HEK293 (cell line): ENCODE data around the gene FLG.

ENCODE experiments used
- ZBTB1 ChIP-seq: fragments of 450-650 bp; formaldehyde crosslinking; IDR thresholded peaks from 2 replicates; pipeline ENCODE4 v1.5.1; 2016; ENCODE audit warnings: missing biosample characterization, missing genetic modification characterization
- ZFP41 ChIP-seq: fragments of 450-650 bp; formaldehyde crosslinking; IDR thresholded peaks from 2 replicates; pipeline ENCODE4 v1.5.1; 2016; ENCODE audit warnings: missing biosample characterization, missing genetic modification characterization, borderline replicate concordance
- ZNF114 ChIP-seq: fragments of 450-650 bp; formaldehyde crosslinking; IDR thresholded peaks from 2 replicates; pipeline ENCODE4 v1.5.0; 2017; ENCODE audit warnings: missing biosample characterization, missing genetic modification characterization
- ZNF23 ChIP-seq: fragments of 450-650 bp; formaldehyde crosslinking; IDR thresholded peaks from 2 replicates; pipeline ENCODE4 v1.5.1; 2016; ENCODE audit warnings: missing biosample characterization, missing genetic modification characterization, borderline replicate concordance
- ZNF239 ChIP-seq: fragments of 450-650 bp; formaldehyde crosslinking; IDR thresholded peaks from 2 replicates; pipeline ENCODE4 v1.5.1; 2016; ENCODE audit warnings: missing biosample characterization, missing genetic modification characterization
- ZNF24 ChIP-seq: fragments of 450-650 bp; formaldehyde crosslinking; IDR thresholded peaks from 2 replicates; pipeline ENCODE4 v1.5.1; 2016; ENCODE audit warnings: missing biosample characterization, missing genetic modification characterization
- ZNF510 ChIP-seq: fragments of 450-650 bp; formaldehyde crosslinking; IDR thresholded peaks from 2 replicates; pipeline ENCODE4 v1.5.1; 2018; ENCODE audit warnings: mild to moderate bottlenecking, missing genetic modification characterization, missing biosample characterization; ENCODE audit not compliant: insufficient replicate concordance
- ZNF544 ChIP-seq: fragments of 450-650 bp; formaldehyde crosslinking; IDR thresholded peaks from 2 replicates; pipeline ENCODE4 v1.5.0; 2017; ENCODE audit warnings: missing biosample characterization, missing genetic modification characterization
- TF ChIP-seq, protein P1 (sequence below): fragments of 450-650 bp; formaldehyde crosslinking; IDR thresholded peaks from 2 replicates; pipeline ENCODE4 v1.5.1; 2016; ENCODE audit warnings: missing biosample characterization, missing genetic modification characterization, low read depth
- TF ChIP-seq, protein P2 (sequence below): fragments of 450-650 bp; formaldehyde crosslinking; IDR thresholded peaks from 2 replicates; pipeline ENCODE4 v1.5.1; 2016; ENCODE audit warnings: missing biosample characterization, missing genetic modification characterization

GRCh38 chr1:152309955-152310354 is 15.1 kb downstream of the FLG start:
- TF ChIP-seq, protein P1, sequence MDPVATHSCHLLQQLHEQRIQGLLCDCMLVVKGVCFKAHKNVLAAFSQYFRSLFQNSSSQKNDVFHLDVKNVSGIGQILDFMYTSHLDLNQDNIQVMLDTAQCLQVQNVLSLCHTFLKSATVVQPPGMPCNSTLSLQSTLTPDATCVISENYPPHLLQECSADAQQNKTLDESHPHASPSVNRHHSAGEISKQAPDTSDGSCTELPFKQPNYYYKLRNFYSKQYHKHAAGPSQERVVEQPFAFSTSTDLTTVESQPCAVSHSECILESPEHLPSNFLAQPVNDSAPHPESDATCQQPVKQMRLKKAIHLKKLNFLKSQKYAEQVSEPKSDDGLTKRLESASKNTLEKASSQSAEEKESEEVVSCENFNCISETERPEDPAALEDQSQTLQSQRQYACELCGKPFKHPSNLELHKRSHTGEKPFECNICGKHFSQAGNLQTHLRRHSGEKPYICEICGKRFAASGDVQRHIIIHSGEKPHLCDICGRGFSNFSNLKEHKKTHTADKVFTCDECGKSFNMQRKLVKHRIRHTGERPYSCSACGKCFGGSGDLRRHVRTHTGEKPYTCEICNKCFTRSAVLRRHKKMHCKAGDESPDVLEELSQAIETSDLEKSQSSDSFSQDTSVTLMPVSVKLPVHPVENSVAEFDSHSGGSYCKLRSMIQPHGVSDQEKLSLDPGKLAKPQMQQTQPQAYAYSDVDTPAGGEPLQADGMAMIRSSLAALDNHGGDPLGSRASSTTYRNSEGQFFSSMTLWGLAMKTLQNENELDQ (tag by site-specific recombination), result no peak
- TF ChIP-seq ZNF23 (tag by site-specific recombination), result no peak
- TF ChIP-seq ZNF114 (tag by site-specific recombination), result no peak
- TF ChIP-seq ZNF510 (tag by site-specific recombination), result no peak
- no peak for TF ChIP-seq ZNF24 (tag by site-specific recombination)
- TF ChIP-seq, protein P2, sequence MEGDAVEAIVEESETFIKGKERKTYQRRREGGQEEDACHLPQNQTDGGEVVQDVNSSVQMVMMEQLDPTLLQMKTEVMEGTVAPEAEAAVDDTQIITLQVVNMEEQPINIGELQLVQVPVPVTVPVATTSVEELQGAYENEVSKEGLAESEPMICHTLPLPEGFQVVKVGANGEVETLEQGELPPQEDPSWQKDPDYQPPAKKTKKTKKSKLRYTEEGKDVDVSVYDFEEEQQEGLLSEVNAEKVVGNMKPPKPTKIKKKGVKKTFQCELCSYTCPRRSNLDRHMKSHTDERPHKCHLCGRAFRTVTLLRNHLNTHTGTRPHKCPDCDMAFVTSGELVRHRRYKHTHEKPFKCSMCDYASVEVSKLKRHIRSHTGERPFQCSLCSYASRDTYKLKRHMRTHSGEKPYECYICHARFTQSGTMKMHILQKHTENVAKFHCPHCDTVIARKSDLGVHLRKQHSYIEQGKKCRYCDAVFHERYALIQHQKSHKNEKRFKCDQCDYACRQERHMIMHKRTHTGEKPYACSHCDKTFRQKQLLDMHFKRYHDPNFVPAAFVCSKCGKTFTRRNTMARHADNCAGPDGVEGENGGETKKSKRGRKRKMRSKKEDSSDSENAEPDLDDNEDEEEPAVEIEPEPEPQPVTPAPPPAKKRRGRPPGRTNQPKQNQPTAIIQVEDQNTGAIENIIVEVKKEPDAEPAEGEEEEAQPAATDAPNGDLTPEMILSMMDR (tag by site-specific recombination), result no peak
- TF ChIP-seq ZNF239 (tag by site-specific recombination), result no peak
- no peak for TF ChIP-seq ZNF544 (tag by site-specific recombination)
- no peak for TF ChIP-seq ZBTB1 (tag by site-specific recombination)
- TF ChIP-seq ZFP41 (tag by site-specific recombination), result no peak
